ENCODE results near the gene RUNX1. TPM values are rescaled to one million over a fixed set of nuclear protein-coding genes. Genes with fewer than 3 reads are reported as not detected.

The RUNX1 gene
- total and polyA plus RNA-seq, 4 donors, result 23.3 to 100 (median 33.4) TPM

- Histone ChIP-seq H3K9ac (ENCODE audit: insufficient read depth in 1 of 2, low read length in 2 of 2) (no peak overlapping the region), H3K4me3 (no peak overlapping the region), H3K27ac (ENCODE audit: low read depth in 1 of 2, low read length in 1 of 2) (no peak overlapping the region), H3K4me1 (ENCODE audit: control insufficient read depth in 5 of 5, insufficient read depth in 5 of 5, low read length in 5 of 5) (peaks cover 0 to 8% (median 1%) of the 10 kb centered on the region in 5 donors), H3K9me3 (ENCODE audit: control insufficient read depth in 4 of 4, insufficient read depth in 3 of 4, low read length in 3 of 4) (peaks cover 0 to 2% (median 0%) of the 10 kb centered on the region in 4 donors), H3K27me3 (ENCODE audit: control insufficient read depth in 3 of 3, insufficient read depth in 3 of 3, low read length in 2 of 3) (no peaks in the 10 kb centered on the region), H3K36me3 (ENCODE audit: control insufficient read depth in 4 of 4, insufficient read depth in 4 of 4, low read length in 4 of 4) (peaks cover 0 to 12% (median under 1%) of the 10 kb centered on the region in 4 donors)
- TF ChIP-seq, protein P1, sequence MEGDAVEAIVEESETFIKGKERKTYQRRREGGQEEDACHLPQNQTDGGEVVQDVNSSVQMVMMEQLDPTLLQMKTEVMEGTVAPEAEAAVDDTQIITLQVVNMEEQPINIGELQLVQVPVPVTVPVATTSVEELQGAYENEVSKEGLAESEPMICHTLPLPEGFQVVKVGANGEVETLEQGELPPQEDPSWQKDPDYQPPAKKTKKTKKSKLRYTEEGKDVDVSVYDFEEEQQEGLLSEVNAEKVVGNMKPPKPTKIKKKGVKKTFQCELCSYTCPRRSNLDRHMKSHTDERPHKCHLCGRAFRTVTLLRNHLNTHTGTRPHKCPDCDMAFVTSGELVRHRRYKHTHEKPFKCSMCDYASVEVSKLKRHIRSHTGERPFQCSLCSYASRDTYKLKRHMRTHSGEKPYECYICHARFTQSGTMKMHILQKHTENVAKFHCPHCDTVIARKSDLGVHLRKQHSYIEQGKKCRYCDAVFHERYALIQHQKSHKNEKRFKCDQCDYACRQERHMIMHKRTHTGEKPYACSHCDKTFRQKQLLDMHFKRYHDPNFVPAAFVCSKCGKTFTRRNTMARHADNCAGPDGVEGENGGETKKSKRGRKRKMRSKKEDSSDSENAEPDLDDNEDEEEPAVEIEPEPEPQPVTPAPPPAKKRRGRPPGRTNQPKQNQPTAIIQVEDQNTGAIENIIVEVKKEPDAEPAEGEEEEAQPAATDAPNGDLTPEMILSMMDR (IDR thresholded peaks at IDR 0.05; ENCODE audit: control extremely low read depth, extremely low read depth), result no peak
- ATAC-seq (ENCODE audit: insufficient read depth, low FRiP score), result no peak
- WGBS, 2 donors, result 85 to 88% methylated on average over 6 of the region's 6 CpGs
- DNase-seq, result no peak
Measured at GRCh38 chr21:34790341-34790740, 258.8 kb downstream of the RUNX1 start.

DNA sequence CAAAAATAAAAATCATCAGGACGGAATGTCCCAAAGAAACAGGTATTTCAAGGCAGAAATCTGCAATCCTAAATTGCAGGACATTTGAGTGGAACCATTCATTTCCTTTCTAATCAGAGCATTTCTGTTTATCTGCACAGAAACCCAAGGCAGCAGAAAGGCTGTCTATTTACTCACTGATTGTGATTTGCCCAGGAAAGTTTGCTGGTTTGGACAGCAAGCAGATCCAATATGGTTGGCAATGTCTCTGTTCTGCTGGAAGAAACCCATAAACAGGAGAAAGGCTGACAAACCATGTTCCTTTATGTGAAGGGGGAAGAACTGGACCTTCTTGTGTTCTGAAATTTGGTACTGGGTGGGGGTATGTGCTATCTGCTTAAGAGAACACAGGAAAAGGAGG lies 260.2 kb downstream of the RUNX1 start:
- Histone ChIP-seq H3K36me3 (ENCODE audit: control insufficient read depth in 4 of 4, insufficient read depth in 4 of 4, low read length in 4 of 4) (peaks cover 0 to 12% (median under 1%) of the 10 kb centered on the region in 4 donors), H3K9me3 (ENCODE audit: control insufficient read depth in 4 of 4, insufficient read depth in 3 of 4, low read length in 3 of 4) (peaks cover 0 to 2% (median 0%) of the 10 kb centered on the region in 4 donors), H3K27ac (ENCODE audit: low read depth in 1 of 2, low read length in 1 of 2) (no peak overlapping the region), H3K4me1 (ENCODE audit: control insufficient read depth in 5 of 5, insufficient read depth in 5 of 5, low read length in 5 of 5) (peaks cover 0 to 8% (median 0%) of the 10 kb centered on the region in 5 donors), H3K9ac (ENCODE audit: insufficient read depth in 1 of 2, low read length in 2 of 2) (no peak overlapping the region), H3K4me3 (no peak overlapping the region), H3K27me3 (ENCODE audit: control insufficient read depth in 3 of 3, insufficient read depth in 3 of 3, low read length in 2 of 3) (no peaks in the 10 kb centered on the region)
- WGBS, 2 donors, result 91 to 98% methylated on average over 1 of the region's 1 CpG
- ATAC-seq (ENCODE audit: insufficient read depth, low FRiP score), result no peak
- TF ChIP-seq, protein P1 (IDR thresholded peaks at IDR 0.05; ENCODE audit: control extremely low read depth, extremely low read depth), result no peak
- no peak for DNase-seq

- peaks cover 0 to 1% (median 0%) of the 10 kb centered on the region in 5 donors for H3K4me1 ChIP-seq (ENCODE audit: control insufficient read depth in 5 of 5, insufficient read depth in 5 of 5, low read length in 5 of 5)
- 96 to 99% methylated on average over 2 of the region's 2 CpGs for WGBS, 2 donors
- no peak overlapping the region for H3K27ac ChIP-seq (ENCODE audit: low read depth in 1 of 2, low read length in 1 of 2)
- no peak overlapping the region for H3K9ac ChIP-seq (ENCODE audit: insufficient read depth in 1 of 2, low read length in 2 of 2)
- ATAC-seq (ENCODE audit: insufficient read depth, low FRiP score), result no peak
- no peaks in the 10 kb centered on the region for H3K36me3 ChIP-seq (ENCODE audit: control insufficient read depth in 4 of 4, insufficient read depth in 4 of 4, low read length in 4 of 4)
- H3K4me3 ChIP-seq, result no peak overlapping the region
- TF ChIP-seq, protein P1 (IDR thresholded peaks at IDR 0.05; ENCODE audit: control extremely low read depth, extremely low read depth), result no peak
- no peak for DNase-seq
- H3K9me3 ChIP-seq (ENCODE audit: control insufficient read depth in 4 of 4, insufficient read depth in 3 of 4, low read length in 3 of 4), result peaks cover 0 to 3% (median 0%) of the 10 kb centered on the region in 4 donors
- H3K27me3 ChIP-seq (ENCODE audit: control insufficient read depth in 3 of 3, insufficient read depth in 3 of 3, low read length in 2 of 3), result no peaks in the 10 kb centered on the region
Measured at GRCh38 chr21:34783815-34784214, 265.3 kb downstream of the RUNX1 start.

All from lung (tissue), 12 donors.